Heart right ventricle (tissue), 16 donors: ENCODE results near the gene KCNJ6. TPM values are rescaled to one million over a fixed set of nuclear protein-coding genes. Genes with fewer than 3 reads are reported as not detected.

Experiments
- ATAC-seq, 8 donors: fragments of 200-7000 bp; cut with Tn5 transposase; one replicate each; pipeline ENCODE4 v1.9.1; 2020; ENCODE audit warnings: mild to moderate bottlenecking in 8 of 8, moderate library complexity in 8 of 8, moderate number of reproducible peaks in 1 of 8
- DNase-seq, 2 donors: peaks; one replicate each; pipeline ENCODE4 v3.0.0-alpha.2; 2020
- H3K27ac ChIP-seq, 10 donors: fragments of 200-600 bp; sonication (generic) in 2 of 10; one replicate each; pipeline versions ENCODE4 v1.5.0 to v1.8.0; 2020 to 2022; ENCODE audit warnings: mild to moderate bottlenecking in 3 of 10
- H3K27me3 ChIP-seq, 7 donors: fragments of 200-600 bp; one replicate each; pipeline ENCODE4 v1.8.0; 2021 to 2022; ENCODE audit warnings: mild to moderate bottlenecking in 2 of 7
- H3K36me3 ChIP-seq, 9 donors: fragments of 200-600 bp; sonication (generic) in 1 of 9; one replicate each; pipeline versions ENCODE4 v1.5.0 to v1.8.0; 2020 to 2022; ENCODE audit warnings: mild to moderate bottlenecking in 2 of 9
- H3K4me1 ChIP-seq, 9 donors: fragments of 200-600 bp; sonication (generic) in 1 of 9; one replicate each; pipeline versions ENCODE4 v1.5.0 to v1.8.0; 2020 to 2022; ENCODE audit warnings: mild to moderate bottlenecking in 4 of 9
- H3K4me3 ChIP-seq, 10 donors: fragments of 200-600 bp; sonication (generic) in 2 of 10; one replicate each; pipeline versions ENCODE4 v1.5.0 to v1.8.0; 2020 to 2022; ENCODE audit warnings: mild to moderate bottlenecking in 7 of 10, moderate library complexity in 2 of 10
- H3K9me3 ChIP-seq, 11 donors: fragments of 200-600 bp in 10 of 11; sonication (generic) in 2 of 11; one replicate each; pipeline versions ENCODE4 v1.5.0 to v1.8.0; 2013 to 2022; ENCODE audit warnings: mild to moderate bottlenecking in 2 of 11, control low read depth in 1 of 11, moderate library complexity in 1 of 11
- CTCF ChIP-seq, 9 donors: fragments of 200-600 bp; sonication (generic) in 2 of 9; IDR thresholded peaks; one replicate each; pipeline versions ENCODE4 v1.5.0 to v1.8.0; 2021 to 2022; ENCODE audit warnings: antibody characterized with exemption in 9 of 9, mild to moderate bottlenecking in 5 of 9, moderate library complexity in 1 of 9
- WGBS, 2 donors: extraction: QIAGEN DNeasy Blood & Tissue Kit; methylation state at CpG; one replicate each; pipeline ENCODE4 v1.1.7; 2013; ENCODE audit warnings: inconsistent platforms in 1 of 2; 5-methylcytosine and 5-hydroxymethylcytosine counted together
- intact Hi-C, 10 donors: fragments of 100-400 bp; cut with DNase I; formaldehyde crosslinking; loops; one replicate each; pipeline versions ENCODE4 v1.11.1 to v1.14.2; 2022
- polyA plus RNA-seq, 2 donors: library from polyadenylated mRNA; stranded (reverse); fragments of 200-250 nt; gene quantifications; one replicate each; pipeline ENCODE4 v1.2.3, GENCODE V29; 2013
- total RNA-seq, 10 donors: library from RNA; stranded (reverse); fragmentation: NEBNext Ultra II Directional in 3 of 10; extraction: Animal tissue kit (Norgen Biotek cat#: 25700) in 3 of 10; gene quantifications; one replicate each; pipeline versions ENCODE4 v1.2.1 to v1.2.4, GENCODE V29; 2021 to 2023
- donor health status: Arrhythmogenic right ventricular cardiomyopathy.
- donor health status: ischemic (EF 13 %, LVEDD 7.1; RV severe dilation, severe dysfunction).
- donor health status: healthy with polysubstance abuse.
- donor health status: DM: no; HTN: yes; CAD: no.
- donor health status: DM: no; HTN: no; CAD: no.
- donor health status: ischemic (EF 25% LVEDD 6.9; RV normal size, moderate dysfunction).
- donor health status: ischemic (EF 25% LVEDD 5.7; RV mildly dilated, moderate dysfunction).
- donor health status: healthy.
- donor health status: DM: yes; HTN: yes; CAD: no.
- donor health status: Ischemic cardiomyopathy.
- donor health status: ischemic (EF 35%, LVEDD 5.7; RV mildly dilated, moderate dysfunction).
- donor health status: nonischemic (EF 11% LVEDD 7.7; RV severe dilation, severe dysfunction).
- donor health status: DM: yes; HTN: yes; CAD: no.
- donor health status: PGD.
- donor health status: ischemic (EF 29% LVEDD 5.4; RV normal size, mild dysfunction).
- donor health status: nonischemic (EF 23%, LVEDD 6.1; RV moderate dilation, normal function).

Gene KCNJ6
- total and polyA plus RNA-seq, 12 donors, result not detected

GRCh38 chr21:37888659-37889058 lies 27.6 kb downstream of the KCNJ6 start:
- intact Hi-C loops, result loop anchor here in 1 of 10 donors (5.0 kb wide), 1 partner anchor 61 kb away; no protein-coding TSS in a partner anchor
- no peak for TF ChIP-seq CTCF (IDR thresholded peaks at IDR 0.05)

GRCh38 chr21:37886726-37887299 lies 29.4 kb downstream of the KCNJ6 start:
- DNase-seq (no peak), ATAC-seq (no peak)
- Histone ChIP-seq H3K27ac (no peak overlapping the region), H3K4me3 (no peak overlapping the region), H3K9me3 (peaks cover 0 to 6% (median 0%) of the 10 kb centered on the region in 11 donors), H3K27me3 (peaks cover 0 to 25% (median 9%) of the 10 kb centered on the region in 7 donors), H3K4me1 (no peaks in the 10 kb centered on the region), H3K36me3 (no peaks in the 10 kb centered on the region)
- TF ChIP-seq CTCF (IDR thresholded peaks at IDR 0.05), result no peak
- 67 to 73% methylated on average over 3 of the region's 3 CpGs for WGBS, 2 donors
- intact Hi-C loops, result loop anchor here in 1 of 10 donors (5.0 kb wide), 1 partner anchor 60 kb away; no protein-coding TSS in a partner anchor

More at GRCh38 chr21:37888659-37889058, 27.6 kb downstream of the KCNJ6 start:
- Histone ChIP-seq H3K4me1 (no peaks in the 10 kb centered on the region), H3K4me3 (no peak overlapping the region), H3K27ac (no peak overlapping the region), H3K27me3 (peaks cover 0 to 28% (median 17%) of the 10 kb centered on the region in 7 donors), H3K36me3 (no peaks in the 10 kb centered on the region), H3K9me3 (peaks cover 0 to 6% (median 0%) of the 10 kb centered on the region in 11 donors)
- 91 to 93% methylated on average over 6 of the region's 6 CpGs for WGBS, 2 donors
- DNase-seq (no peak), ATAC-seq (no peak)

- ATAC-seq (no peak), DNase-seq (no peak)
- Histone ChIP-seq H3K4me3 (no peak overlapping the region), H3K4me1 (no peaks in the 10 kb centered on the region), H3K27ac (no peak overlapping the region), H3K27me3 (peaks cover 0 to 25% (median 9%) of the 10 kb centered on the region in 7 donors), H3K9me3 (peaks cover 0 to 6% (median 0%) of the 10 kb centered on the region in 11 donors), H3K36me3 (no peaks in the 10 kb centered on the region)
- intact Hi-C loops, result loop anchor here in 1 of 10 donors (5.0 kb wide), 1 partner anchor 59 kb away; no protein-coding TSS in a partner anchor
- WGBS, 2 donors, result 82 to 87% methylated on average over 1 of the region's 1 CpG
- TF ChIP-seq CTCF (IDR thresholded peaks at IDR 0.05), result no peak
Measured at GRCh38 chr21:37886120-37886519, 30.1 kb downstream of the KCNJ6 start.

GRCh38 chr21:37878946-37879660 lies 37.2 kb downstream of the KCNJ6 start:
- no peak overlapping the region for H3K27ac ChIP-seq
- DNase-seq (no peak), ATAC-seq (no peak)
- H3K4me3 ChIP-seq, result no peak overlapping the region
- 61 to 68% methylated on average over 7 of the region's 7 CpGs for WGBS, 2 donors
- H3K27me3 ChIP-seq, result peaks cover 0 to 19% (median 4%) of the 10 kb centered on the region in 7 donors
- no peak for TF ChIP-seq CTCF (IDR thresholded peaks at IDR 0.05)
- no peaks in the 10 kb centered on the region for H3K36me3 ChIP-seq
- no peaks in the 10 kb centered on the region for H3K4me1 ChIP-seq
- intact Hi-C loops, result no loop called here
- H3K9me3 ChIP-seq, result no peaks in the 10 kb centered on the region
